Activated T-cell treated with anti-CD3 and anti-CD28 coated beads for 48 hours (primary cell): ENCODE measurements around the gene SLC38A5.
A peak's percentile ranks its signal among the peaks of the same experiment; 100 is the strongest.

ENCODE experiments used
- DNase-seq: peaks from one replicate; pipeline ENCODE4 v3.0.0-alpha.2; 2020; ENCODE audit warnings: low read depth

Gene SLC38A5

GRCh38 chrX:48491809-48492208 is 21.7 kb upstream of the SLC38A5 start:
- DNase-seq = no peak

GRCh38 chrX:48490661-48491060 is 20.6 kb upstream of the SLC38A5 start:
- no peak for DNase-seq

- DNase-seq = no peak
Observed at GRCh38 chrX:48489892-48490291, 19.8 kb upstream of the SLC38A5 start.

DNA sequence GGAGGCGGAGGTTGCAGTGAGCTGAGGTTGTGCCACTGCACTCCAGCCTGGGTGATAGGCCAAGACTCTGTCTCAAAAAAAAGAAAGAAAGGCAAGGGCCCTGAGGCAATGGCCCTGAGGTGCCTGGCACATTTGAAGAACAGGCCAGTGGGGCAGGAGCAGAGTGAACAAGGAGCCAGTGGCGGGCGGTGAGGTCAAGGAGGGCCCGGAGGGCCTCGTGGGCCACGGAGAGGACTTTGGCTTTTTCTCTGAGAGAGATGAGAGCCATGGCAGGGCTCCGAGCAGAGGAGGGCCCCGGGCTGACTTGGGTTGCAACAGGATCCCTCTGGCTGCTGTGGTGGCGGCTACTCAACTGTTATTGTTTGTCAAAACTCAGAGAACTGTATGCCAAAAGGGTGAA is 19.2 kb upstream of the SLC38A5 start:
- DNase-seq = no peak

DNA sequence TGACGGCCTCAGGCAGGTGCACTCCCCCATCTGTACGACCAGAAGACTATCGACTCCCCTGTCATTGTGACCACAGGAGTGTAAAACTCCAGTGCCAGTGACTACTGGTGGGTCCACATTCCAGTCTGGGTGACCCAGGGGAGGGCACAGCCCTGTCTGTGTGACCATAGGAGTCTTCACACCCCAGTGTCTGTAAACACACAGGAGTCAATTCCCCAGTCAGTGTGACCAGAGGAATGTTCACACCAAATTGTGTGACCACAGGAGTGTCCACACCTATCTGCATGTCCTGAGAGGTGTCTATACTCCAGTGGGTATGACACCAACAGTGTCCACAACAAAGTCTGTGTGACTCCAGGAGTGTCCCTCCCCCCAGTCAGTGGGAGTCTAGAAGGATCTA is 18.0 kb upstream of the SLC38A5 start:
- DNase-seq = no peak

DNA sequence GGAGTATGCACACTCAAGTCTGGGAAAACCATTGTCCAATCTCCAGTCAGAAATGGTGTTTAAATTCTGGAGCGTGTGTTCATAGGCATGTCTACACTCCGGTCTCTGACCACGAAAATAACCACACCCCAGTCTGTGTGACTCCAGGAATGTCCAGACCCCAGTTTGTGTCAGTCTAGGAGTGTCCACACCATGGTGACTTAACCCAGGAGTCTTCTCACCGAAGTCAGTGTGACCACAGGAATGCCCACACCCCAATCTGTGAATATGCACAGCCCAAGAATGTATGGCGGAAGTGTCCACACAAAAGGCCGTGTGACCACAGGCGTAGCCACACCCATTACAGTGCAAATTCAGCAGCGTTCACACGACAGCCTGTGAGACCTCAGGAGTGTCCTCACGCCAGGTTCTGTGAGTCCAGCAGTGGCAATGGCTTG is 17.3 kb upstream of the SLC38A5 start:
- no peak for DNase-seq

DNA sequence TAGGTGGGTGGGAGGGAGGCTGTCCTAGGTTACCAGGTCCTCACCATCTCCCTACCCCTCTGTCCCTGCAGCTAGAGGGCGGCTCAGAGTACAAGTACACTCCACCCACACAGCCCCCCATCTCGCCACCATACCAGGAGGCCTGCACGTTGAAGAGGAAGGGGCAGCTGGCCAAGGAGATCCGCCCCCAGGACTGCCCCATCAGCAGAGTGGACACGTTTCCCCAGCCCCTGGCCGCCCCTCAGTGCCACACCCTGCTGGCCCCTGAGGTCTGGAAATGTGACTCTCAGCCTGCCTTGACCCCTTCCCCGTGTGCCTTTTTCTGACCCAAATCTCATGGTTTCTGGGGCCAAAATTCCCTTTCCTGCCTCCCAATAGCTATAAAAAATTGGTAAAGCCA is 12.5 kb upstream of the SLC38A5 start:
- DNase-seq = no peak

DNA sequence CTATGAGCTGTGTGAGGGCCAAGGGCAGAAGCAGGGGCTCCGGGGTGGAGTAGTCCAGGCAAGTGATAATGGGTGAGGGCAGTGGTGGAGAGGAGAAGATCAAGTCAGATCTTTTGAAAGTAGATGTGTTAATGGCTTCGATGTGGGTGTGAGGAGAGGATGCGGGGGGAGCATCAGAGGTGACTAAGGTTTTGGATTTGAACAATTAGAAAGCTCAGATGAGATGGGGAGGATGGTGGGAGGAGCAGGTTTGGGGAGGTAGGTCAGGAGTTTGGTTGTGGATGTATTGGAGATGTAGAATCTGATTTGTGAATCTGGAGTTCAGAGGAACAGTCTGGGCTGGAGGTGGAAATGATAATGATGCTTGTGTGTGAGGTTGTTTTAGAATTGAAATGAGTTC is 10.5 kb upstream of the SLC38A5 start:
- DNase-seq = no peak

- DNase-seq = no peak
Observed at GRCh38 chrX:48480142-48480541, 10.1 kb upstream of the SLC38A5 start.

- no peak for DNase-seq
Observed at GRCh38 chrX:48478806-48479205, 8.7 kb upstream of the SLC38A5 start.

DNA sequence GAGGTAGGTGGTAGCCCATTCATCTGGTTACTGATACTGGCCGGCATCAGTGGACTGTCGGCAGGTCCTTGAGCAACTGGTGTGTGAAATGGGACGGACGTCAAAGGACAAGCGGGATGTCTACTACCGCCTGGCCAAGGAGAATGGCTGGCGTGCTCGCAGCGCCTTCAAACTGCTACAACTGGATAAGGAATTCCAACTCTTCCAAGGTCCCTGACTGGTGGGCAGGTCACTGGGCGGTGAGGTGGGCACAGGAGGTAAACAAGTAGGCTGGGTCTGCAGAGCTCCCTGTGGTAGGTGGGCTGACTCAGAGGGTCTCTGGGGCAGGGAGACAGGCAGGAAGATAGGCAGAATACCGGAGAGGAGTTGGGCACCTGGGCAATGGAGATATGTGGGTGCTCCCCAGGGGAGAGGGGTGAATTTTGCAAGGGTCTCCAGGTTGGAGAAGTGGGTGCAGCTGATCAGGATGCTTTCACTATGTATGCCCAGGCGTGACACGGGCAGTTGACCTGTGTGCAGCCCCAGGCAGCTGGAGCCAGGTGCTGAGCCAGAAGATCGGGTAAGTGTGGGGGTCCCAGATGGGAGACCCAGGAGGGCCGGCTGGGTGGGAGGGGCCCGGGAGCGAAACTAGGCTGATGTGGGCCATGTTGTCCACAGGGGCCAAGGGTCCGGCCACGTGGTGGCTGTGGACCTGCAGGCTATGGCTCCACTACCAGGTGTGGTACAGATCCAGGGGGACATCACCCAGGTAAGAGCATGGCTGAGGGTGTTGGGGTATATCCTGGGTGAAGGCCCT is 8.1 kb upstream of the SLC38A5 start:
- DNase-seq = no peak

DNA sequence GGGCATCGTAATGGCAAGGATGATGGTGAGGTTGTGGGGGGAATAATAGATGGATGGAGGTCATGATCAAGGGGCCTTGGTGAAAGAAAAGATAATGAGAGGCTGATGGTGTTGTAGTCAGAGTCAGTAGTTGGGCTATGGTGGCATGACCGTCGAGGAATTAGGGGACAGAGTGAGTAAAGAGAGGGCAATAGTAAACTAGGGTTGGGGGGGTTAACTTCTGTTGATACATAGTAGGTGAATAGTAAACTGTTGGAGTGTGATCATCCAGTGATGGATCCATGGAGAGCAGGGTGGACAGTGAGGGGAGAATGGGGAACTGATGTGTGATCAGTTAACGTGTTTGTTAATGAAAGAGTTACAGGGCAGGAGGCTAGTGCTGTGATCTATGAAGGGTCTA is 6.9 kb upstream of the SLC38A5 start:
- DNase-seq = no peak

DNA sequence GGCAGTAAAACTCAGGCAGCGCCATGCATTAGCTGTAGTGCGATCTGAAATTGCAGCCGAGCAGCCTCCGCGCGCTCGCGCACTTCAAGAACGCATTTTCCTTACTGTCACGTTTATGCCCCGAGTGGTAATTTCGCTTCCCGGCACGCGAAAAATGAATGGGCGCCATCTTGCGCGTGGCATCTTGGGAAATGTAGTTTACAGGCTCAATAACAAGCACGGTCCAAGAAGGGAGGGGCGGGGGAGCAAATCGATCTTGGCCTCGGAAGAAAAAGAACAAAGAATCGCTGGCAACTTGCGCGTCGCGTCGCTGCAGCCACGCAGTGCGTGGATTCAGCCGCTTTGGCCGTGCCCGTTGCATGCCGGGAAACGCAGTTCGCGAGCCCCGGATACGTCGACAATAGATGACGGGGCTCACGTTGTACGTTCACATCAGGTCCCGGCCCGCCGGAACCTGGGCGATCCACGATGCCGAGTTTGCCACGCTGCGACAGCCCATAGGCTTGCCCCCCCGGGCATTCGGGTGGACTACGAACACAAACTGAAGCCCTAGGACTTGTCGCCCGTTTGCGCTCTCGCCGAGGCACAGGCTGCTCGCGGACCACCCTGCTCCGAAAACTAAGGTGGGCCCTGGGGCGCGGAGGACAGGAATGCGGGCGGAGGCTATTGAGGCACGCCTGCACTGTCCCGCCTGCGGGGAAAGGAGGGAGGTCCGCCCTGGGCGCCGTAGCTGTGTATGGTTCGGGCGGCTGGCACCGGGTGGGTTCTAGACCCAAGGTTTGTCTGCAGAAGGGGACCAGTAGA is 5.9 kb upstream of the SLC38A5 start, which contains the start of gene FTSJ1:
Gene FTSJ1, plus strand, starts transcription at position 426 of the 804 bp plus-strand sequence. CDS start 1,849 bp downstream, outside the sequence.
- DNase-seq = peak; percentile 75

DNA sequence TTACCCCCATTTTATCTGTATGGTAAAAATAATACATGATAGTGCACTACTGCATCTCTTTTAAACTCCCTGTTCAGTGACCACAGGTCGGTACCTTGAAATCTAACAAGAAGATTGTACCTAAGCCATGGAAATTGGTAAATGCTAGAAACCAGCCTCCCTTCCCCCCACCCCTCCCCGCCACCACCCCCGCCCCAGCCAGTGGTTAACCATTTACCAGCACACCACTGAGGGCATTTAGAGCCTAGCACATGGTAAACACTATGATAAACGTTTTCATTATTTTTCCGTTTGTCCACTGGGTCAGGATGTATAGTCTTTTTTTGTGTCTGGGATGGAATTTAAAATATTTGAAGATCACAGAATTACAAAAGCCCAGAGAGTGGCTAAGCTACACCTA is 5.2 kb upstream of the SLC38A5 start:
- no peak for DNase-seq

DNA sequence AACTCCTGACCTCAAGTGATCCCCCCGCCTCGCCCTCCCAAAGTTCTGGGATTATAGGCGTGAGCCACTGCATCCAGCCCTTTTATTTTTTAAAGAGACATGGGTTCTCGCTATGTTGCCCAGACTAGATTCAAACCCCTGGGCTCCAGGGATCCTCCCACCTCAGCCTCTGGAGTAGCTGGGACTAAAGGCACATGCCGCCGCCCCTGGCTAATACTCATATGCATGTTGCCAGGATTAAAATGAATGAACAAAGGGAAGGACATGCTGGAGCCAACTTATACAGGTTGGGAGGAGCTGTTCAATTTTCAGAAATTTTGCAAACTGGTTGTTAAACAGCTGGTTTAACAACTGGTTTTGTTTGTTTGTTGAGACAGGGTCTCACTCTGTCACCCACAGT is 4.5 kb upstream of the SLC38A5 start:
- no peak for DNase-seq

DNA sequence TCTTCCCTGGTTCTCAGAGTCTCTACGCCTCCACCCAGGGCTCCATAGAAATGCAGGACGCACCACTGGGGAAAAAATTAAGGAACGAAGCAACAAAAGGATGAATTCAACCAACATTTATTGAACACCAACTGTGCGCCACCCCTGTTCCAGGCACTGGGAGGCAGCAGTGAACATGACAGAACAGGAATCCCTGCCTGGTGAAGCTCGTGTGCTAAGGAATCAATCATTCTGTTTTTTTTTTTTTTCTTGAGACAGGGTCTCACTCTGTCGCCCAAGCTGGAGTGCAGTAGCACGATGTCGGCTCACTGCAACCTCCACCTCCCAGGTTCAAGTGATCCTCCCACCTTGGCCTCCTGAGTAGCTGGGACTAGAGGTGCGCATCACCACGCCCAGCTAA is 4.1 kb upstream of the SLC38A5 start:
- DNase-seq = no peak

- DNase-seq = no peak
Observed at GRCh38 chrX:48473704-48473990, 3.6 kb upstream of the SLC38A5 start.

- no peak for DNase-seq
Observed at GRCh38 chrX:48472851-48473703, 3.0 kb upstream of the SLC38A5 start.

DNA sequence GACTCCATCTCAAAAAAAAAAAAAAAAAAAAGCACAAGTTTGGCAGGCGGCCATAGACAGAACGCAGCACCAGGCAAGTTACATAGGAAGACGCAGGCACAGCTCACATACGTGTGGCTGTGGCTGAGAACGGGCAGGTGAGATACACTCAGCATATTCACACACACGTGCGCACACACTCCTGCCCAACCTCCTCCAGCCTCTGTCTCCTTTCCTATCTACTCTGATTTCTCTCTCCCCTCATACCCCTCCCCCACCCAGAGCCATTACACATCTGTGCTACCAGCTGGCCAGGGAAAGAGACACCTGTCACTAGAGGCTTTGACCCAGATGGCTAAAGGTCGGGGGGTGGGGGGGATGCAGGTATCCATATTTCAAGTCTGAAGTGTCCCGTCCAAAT is 2.2 kb upstream of the SLC38A5 start:
- no peak for DNase-seq

- no peak for DNase-seq
Observed at GRCh38 chrX:48471504-48471903, 1.4 kb upstream of the SLC38A5 start.

GRCh38 chrX:48470833-48471118 is 716 bp upstream of the SLC38A5 start:
- DNase-seq = no peak
